Upper lobe of right lung (tissue), 1 donor: Measurements from ENCODE around the gene AKT1. TPM values are rescaled to one million over a fixed set of nuclear protein-coding genes. Genes with fewer than 3 reads are reported as not detected.

ENCODE experiments used
- ATAC-seq: fragments of 200-7000 bp; cut with Tn5 transposase; one replicate; pipeline ENCODE4 v1.9.1; 2020; ENCODE audit warnings: mild to moderate bottlenecking, moderate library complexity
- DNase-seq: peaks from one replicate; pipeline ENCODE4 v3.0.0-alpha.2; 2020
- H3K27ac ChIP-seq: fragments of 200-600 bp; one replicate; pipeline ENCODE4 v1.8.0; 2022
- H3K27me3 ChIP-seq: fragments of 200-600 bp; one replicate; pipeline ENCODE4 v1.8.0; 2022; ENCODE audit warnings: mild to moderate bottlenecking
- H3K36me3 ChIP-seq: fragments of 200-600 bp; one replicate; pipeline ENCODE4 v1.8.0; 2022
- H3K4me1 ChIP-seq: fragments of 200-600 bp; one replicate; pipeline ENCODE4 v1.8.0; 2022
- H3K4me3 ChIP-seq: fragments of 200-600 bp; one replicate; pipeline ENCODE4 v1.8.0; 2022; ENCODE audit warnings: mild to moderate bottlenecking
- H3K9me3 ChIP-seq: fragments of 200-600 bp; one replicate; pipeline ENCODE4 v1.8.0; 2022
- intact Hi-C: fragments of 100-400 bp; cut with DNase I; formaldehyde crosslinking; loops from one replicate; pipeline ENCODE4 v1.11.0; 2022
- long read RNA-seq: library from polyadenylated mRNA; unstranded; transcript quantifications from one replicate; pipeline ENCODE4 v2.0.0, GENCODE V29; 2021
- total RNA-seq: library from RNA; stranded (reverse); fragmentation: NEBNext Ultra II Directional; extraction: Animal tissue kit (Norgen Biotek cat#: 25700); gene quantifications from one replicate; pipeline ENCODE4 v1.2.1, GENCODE V29; 2021
- TF ChIP-seq, protein P1 (sequence below): fragments of 200-600 bp; IDR thresholded peaks from one replicate; pipeline ENCODE4 v1.8.0; 2022; ENCODE audit warnings: antibody characterized with exemption
- donor health status: DM: no; HTN: yes; CAD: no; lungs with severe emphysema.

Gene AKT1
- total RNA-seq = 174 TPM
- long read RNA-seq, transcript AKT1-202 (14 exons, 3,913 nt) = minor isoform, 18 of 1,008 reads
- long read RNA-seq, transcript AKT1-203 (14 exons, 2,710 nt) = major isoform, 657 of 1,008 reads
- long read RNA-seq, transcript AKT1-201 (15 exons, 2,866 nt) = minor isoform, 32 of 1,008 reads
- long read RNA-seq, transcript AKT1-220 (15 exons, 2,742 nt) = minor isoform, 92 of 1,008 reads
- long read RNA-seq, partial matches to known transcripts = 47 of 1,008 reads
- long read RNA-seq, other reads (novel, unspliced or antisense) = 146 of 1,008 reads

DNA sequence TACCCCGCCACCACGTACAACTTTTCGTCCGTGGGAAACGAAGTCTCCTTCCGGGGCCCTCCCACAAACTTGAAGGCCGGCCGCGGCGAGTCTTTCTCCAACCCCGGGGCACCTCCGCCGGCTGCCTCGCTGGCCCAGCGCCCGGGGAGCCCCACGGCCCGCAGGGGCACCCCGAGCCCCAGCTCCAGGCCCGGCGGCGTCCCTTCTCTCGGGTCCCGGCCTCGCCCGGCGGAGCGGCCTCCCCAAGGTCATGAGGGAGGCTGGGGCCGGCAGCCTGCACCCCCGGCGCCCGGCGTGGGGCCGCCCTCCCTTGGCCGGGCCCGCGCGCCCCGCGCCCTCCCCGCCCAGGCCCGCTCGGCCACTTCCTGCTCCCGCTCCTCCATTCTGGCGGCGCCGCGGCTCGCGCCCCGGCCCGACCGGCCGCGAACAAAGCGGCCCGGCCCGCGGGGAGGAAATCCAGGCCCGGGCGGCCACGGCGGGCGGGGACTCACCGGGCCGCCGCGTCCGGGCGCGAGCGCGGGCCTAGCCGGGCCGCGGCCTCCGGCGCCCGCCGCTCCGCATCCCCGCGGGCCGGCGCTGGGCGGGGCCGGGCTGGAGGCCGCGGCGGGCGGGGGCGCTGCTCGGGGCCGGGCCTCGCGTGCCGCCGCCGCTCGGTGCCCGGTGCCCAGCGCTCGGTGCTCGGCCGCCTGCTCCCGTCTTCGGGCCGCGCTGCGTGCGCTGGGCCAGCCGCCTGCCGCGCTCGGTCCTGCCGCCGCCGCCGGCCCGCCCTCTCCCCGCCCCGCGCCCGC is at the start of gene AKT1:
Gene AKT1, minus strand, starts transcription at position 756 of the 788 bp plus-strand sequence. CDS start 3,105 bp downstream, outside the sequence.
- intact Hi-C loops = no loop called here
- H3K4me3 ChIP-seq = peak within 1 kb of the TSS; percentile 79
- peak within 1 kb of the TSS; percentile 86 for H3K27ac ChIP-seq
- DNase-seq (no peak), ATAC-seq (peak; percentile 9)
- peaks cover 61% of the 10 kb centered on the region for H3K4me1 ChIP-seq
- no peaks in the 10 kb centered on the region for H3K27me3 ChIP-seq
- peaks cover 18% of the 10 kb centered on the region for H3K36me3 ChIP-seq
- no peaks in the 10 kb centered on the region for H3K9me3 ChIP-seq
- TF ChIP-seq, protein P1, sequence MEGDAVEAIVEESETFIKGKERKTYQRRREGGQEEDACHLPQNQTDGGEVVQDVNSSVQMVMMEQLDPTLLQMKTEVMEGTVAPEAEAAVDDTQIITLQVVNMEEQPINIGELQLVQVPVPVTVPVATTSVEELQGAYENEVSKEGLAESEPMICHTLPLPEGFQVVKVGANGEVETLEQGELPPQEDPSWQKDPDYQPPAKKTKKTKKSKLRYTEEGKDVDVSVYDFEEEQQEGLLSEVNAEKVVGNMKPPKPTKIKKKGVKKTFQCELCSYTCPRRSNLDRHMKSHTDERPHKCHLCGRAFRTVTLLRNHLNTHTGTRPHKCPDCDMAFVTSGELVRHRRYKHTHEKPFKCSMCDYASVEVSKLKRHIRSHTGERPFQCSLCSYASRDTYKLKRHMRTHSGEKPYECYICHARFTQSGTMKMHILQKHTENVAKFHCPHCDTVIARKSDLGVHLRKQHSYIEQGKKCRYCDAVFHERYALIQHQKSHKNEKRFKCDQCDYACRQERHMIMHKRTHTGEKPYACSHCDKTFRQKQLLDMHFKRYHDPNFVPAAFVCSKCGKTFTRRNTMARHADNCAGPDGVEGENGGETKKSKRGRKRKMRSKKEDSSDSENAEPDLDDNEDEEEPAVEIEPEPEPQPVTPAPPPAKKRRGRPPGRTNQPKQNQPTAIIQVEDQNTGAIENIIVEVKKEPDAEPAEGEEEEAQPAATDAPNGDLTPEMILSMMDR = no peak

DNA sequence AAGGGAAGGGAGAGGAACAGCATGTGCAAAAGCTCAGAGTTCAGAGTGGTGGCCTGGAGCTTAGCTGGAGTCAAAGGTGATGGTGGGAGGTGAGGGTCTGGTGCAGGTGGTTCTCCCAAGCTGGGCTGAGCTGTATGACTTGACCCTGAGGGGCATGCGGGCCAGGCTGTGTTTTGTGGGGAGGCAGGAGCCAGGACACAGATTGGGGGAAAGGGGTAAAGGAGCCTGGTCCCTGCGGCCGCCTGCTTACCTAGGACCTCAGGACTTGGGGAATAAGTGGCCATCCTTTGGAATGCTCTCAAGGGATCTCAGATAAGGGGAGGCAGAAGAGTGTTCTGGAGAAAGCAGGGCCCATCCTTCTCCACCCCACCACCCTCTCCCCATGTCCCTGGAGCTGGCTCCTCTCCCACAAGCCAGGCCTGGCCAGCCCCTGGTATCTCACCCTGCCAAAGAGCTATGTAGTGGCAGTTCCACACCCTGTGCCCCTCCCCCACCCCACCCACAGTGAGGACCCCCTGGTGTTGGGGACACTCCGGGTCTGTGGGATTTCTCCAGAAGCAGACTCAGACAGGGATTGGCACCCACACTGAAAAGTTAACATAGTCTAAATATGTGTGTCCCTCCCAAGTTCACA is 49.6 kb upstream of the AKT1 start:
- intact Hi-C loops = no loop called here
- H3K27ac ChIP-seq = no peak overlapping the region
- H3K4me3 ChIP-seq = no peak overlapping the region
- DNase-seq = peak; percentile 40
- TF ChIP-seq, protein P1 = no peak
- H3K36me3 ChIP-seq = no peaks in the 10 kb centered on the region
- no peak for ATAC-seq
- no peaks in the 10 kb centered on the region for H3K9me3 ChIP-seq
- peaks cover 41% of the 10 kb centered on the region for H3K27me3 ChIP-seq
- H3K4me1 ChIP-seq = peaks cover 13% of the 10 kb centered on the region

DNA sequence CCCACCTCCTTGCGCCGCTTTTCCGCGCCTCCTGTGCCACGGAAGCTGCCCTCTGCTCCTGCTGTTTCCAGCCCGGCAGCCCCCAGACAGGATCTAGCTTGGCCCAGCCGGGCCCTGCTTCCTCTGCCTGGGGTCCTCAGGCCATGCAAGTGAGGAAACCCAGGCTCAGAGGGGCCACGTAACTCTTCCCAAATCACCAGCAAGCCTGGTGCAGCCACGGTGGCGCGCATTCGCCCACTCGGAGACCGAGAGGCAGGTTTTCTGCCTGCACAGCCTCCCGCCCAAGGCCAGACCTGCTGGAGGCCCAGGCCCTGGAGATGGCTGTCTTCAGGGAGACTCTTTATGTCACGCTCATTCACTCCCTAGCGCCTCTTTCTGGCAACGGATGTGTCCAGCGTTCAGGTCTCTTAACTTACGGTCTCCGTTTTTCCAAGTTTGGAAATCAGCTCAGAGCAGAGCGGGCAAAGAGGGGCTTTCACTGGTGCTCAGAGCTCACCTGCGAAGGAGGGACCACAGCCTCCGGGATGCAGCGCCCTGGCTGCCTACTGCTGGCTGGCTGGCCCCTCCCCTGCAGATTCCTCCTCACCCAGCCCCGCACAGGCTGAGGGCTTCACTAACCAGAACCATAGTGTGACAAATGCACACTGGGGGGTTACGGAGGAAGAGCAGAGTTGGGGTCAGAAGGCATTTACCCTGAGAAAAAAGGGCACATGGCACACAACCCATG is 48.9 kb upstream of the AKT1 start:
- DNase-seq = peak; percentile 62
- TF ChIP-seq, protein P1 = no peak
- peak overlapping the region; percentile 40 for H3K4me3 ChIP-seq
- no peak overlapping the region for H3K27ac ChIP-seq
- ATAC-seq = peak; percentile 9
- intact Hi-C loops = no loop called here
- H3K9me3 ChIP-seq = no peaks in the 10 kb centered on the region
- no peaks in the 10 kb centered on the region for H3K36me3 ChIP-seq
- H3K27me3 ChIP-seq = peaks cover 41% of the 10 kb centered on the region
- H3K4me1 ChIP-seq = peaks cover 13% of the 10 kb centered on the region

DNA sequence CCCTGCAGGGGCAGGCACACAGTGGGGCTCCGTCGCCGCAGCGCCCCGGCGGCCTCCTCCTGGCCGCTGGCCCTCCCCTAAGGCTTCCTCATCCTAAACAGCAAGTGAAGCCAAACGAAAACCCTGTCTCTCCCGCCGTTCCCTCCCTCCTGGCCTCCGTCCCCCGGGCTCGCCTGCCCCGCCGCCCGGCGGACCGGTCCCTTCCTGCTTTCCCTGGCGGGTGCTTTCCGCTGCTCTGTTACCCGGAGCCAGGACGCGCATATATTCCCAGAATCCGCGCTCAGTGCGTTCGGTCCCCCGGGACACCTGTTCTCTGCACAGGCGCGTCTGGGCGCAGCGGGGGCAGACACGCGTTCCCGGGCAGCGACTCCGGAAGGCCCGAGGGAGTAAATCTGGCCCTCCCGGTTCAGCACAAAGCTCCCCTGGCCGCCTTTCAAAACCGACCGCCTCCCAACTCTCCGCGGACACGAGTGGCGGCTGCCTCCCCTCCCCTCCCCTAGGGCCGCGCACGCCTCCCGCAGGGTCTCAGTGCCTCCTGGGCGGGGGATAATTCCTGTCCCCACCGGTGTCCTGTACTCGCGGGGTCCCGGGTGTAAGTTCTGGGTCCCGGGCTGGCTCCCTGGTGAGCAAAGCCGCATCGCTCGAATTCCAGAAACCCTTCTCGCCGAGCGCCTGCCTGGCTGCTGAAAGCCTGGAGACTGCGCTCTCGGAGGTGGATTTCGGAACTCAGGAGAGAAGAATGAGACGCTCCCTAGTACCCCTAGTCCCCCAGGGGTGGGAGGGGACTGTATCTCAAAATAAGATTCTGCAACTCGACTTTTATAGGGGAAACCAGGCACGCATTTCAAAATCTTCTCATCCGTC is 48.1 kb upstream of the AKT1 start:
- Histone ChIP-seq H3K4me1 (peaks cover 13% of the 10 kb centered on the region), H3K27ac (no peak overlapping the region), H3K27me3 (peaks cover 41% of the 10 kb centered on the region), H3K4me3 (peak overlapping the region; percentile 40), H3K9me3 (no peaks in the 10 kb centered on the region), H3K36me3 (no peaks in the 10 kb centered on the region)
- TF ChIP-seq, protein P1 = no peak
- intact Hi-C loops = no loop called here
- DNase-seq = peak; percentile 67
- peak; percentile 70 for ATAC-seq

DNA sequence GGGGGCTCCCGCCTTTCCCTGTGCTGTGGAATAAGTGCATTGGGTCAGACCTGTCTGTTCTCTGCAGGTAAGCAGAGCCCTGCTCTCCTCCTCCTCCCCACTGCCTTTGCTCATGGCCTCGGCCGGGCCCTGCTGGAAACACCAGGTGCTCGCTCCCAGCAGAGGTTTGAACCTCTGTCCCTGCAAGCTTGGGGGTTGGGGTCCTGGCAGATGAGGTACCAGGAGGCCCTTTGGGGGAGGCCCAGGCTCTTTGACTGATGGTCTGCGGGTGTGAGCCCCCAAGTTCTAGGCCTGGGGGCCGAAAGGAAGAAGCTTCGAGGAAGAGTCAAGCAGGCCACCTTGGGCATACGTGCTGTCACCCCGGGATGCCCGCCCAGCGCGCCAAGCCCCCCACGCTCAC is 47.5 kb upstream of the AKT1 start:
- no peak for DNase-seq
- Histone ChIP-seq H3K9me3 (no peaks in the 10 kb centered on the region), H3K27ac (no peak overlapping the region), H3K36me3 (no peaks in the 10 kb centered on the region), H3K4me1 (peaks cover 13% of the 10 kb centered on the region), H3K27me3 (peaks cover 41% of the 10 kb centered on the region), H3K4me3 (peak overlapping the region; percentile 40)
- TF ChIP-seq, protein P1 = no peak
- intact Hi-C loops = no loop called here
- no peak for ATAC-seq
